Nephron progenitor cell (in vitro differentiated cells): ENCODE measurements around the gene PDE4D.
A peak's percentile ranks its signal among the peaks of the same experiment; 100 is the strongest.

ENCODE experiments used
- DNase-seq: peaks from one replicate; pipeline ENCODE4 v3.0.0; 2021
- H3K27ac Mint-ChIP-seq: 2 replicates; pipeline ENCODE4 v1.8.0; 2021; ENCODE audit warnings: mild to moderate bottlenecking, moderate library complexity, mixed read lengths
- H3K27me3 Mint-ChIP-seq: 2 replicates; pipeline ENCODE4 v1.8.0; 2021; ENCODE audit warnings: mild to moderate bottlenecking, low read depth, mixed read lengths; ENCODE audit not compliant: poor library complexity
- H3K36me3 Mint-ChIP-seq: 2 replicates; pipeline ENCODE4 v1.8.0; 2021; ENCODE audit warnings: low read depth, mixed read lengths
- H3K4me1 Mint-ChIP-seq: 2 replicates; pipeline ENCODE4 v1.8.0; 2021; ENCODE audit warnings: mixed read lengths
- H3K4me3 Mint-ChIP-seq: 2 replicates; pipeline ENCODE4 v1.8.0; 2021; ENCODE audit warnings: mild to moderate bottlenecking, moderate library complexity, mixed read lengths
- H3K9me3 Mint-ChIP-seq: 2 replicates; pipeline ENCODE4 v1.8.0; 2021; ENCODE audit warnings: mild to moderate bottlenecking, moderate library complexity, mixed read lengths
- TF ChIP-seq, protein P1 (sequence below): fragments of 200-600 bp; sonication (generic); IDR thresholded peaks from 2 replicates; pipeline ENCODE4 v1.5.0; 2021; ENCODE audit warnings: antibody characterized with exemption

The PDE4D gene

DNA sequence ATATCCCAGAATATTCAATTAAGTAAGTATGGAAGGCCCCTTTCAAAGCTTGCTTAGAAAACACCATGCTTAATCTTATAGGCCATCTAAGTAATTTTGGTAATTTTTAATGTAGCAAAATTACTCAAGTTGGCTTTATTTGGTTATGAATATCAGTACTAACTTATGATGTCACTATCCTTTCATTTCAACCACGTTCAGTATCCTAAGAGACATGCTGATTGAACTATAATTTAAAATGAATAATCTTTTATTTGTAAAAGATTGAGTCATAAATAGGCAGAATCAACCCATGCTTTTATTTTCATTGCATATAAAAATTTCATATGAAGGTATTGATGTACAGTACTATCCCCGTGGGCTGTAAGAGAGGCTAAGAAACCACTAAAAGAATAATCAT lies 923.7 kb downstream of the PDE4D start:
- TF ChIP-seq, protein P1, sequence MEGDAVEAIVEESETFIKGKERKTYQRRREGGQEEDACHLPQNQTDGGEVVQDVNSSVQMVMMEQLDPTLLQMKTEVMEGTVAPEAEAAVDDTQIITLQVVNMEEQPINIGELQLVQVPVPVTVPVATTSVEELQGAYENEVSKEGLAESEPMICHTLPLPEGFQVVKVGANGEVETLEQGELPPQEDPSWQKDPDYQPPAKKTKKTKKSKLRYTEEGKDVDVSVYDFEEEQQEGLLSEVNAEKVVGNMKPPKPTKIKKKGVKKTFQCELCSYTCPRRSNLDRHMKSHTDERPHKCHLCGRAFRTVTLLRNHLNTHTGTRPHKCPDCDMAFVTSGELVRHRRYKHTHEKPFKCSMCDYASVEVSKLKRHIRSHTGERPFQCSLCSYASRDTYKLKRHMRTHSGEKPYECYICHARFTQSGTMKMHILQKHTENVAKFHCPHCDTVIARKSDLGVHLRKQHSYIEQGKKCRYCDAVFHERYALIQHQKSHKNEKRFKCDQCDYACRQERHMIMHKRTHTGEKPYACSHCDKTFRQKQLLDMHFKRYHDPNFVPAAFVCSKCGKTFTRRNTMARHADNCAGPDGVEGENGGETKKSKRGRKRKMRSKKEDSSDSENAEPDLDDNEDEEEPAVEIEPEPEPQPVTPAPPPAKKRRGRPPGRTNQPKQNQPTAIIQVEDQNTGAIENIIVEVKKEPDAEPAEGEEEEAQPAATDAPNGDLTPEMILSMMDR = no peak
- Mint-ChIP-seq H3K9me3 (no peaks in the 10 kb centered on the region), H3K36me3 (peaks cover 22% of the 10 kb centered on the region), H3K4me1 (peaks cover 63% of the 10 kb centered on the region), H3K4me3 (no peak overlapping the region), H3K27ac (peak overlapping the region; percentile 95), H3K27me3 (no peaks in the 10 kb centered on the region)
- no peak for DNase-seq

DNA sequence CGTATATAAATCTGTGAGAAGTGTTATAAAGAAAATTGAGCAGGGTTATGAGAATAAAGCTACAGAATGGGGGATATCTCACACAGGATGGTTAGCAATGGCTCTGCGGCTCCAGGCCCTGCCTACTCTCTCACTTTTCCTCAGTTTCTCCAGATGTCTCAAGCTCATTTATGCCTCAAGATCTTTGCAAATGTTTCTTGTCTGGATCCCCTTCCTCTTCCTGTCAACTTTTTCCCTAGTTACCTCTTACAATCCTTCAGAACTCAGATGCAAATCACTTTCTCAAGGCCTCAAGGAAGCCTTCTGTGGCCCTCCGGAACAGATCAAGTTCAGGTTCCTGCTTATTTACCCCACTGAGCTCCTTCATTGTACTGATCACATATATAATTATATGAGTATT lies 924.3 kb downstream of the PDE4D start:
- Mint-ChIP-seq H3K4me3 (no peak overlapping the region), H3K27ac (peak overlapping the region; percentile 95), H3K4me1 (peaks cover 63% of the 10 kb centered on the region), H3K27me3 (no peaks in the 10 kb centered on the region), H3K36me3 (peaks cover 17% of the 10 kb centered on the region), H3K9me3 (no peaks in the 10 kb centered on the region)
- TF ChIP-seq, protein P1 = no peak
- no peak for DNase-seq

DNA sequence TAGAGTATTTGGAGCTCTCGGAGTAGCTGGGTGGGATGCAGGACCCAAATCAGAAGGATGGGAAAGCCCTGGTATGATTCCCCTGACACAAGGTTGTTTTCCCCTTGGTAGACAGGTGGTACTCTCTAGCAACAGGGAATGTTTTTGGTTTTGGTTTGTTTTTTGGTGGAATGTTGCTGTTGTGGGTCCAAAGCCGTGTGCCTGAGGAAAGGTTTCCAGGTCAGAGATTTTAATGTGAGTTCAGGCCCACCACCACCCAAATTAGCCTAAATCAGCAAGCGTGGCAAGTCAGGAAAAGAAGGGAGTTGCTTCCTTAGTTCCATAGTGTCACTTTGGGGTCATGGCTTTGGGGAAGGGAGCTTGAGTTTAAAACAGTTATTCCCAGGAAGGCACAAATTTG lies 925.2 kb downstream of the PDE4D start:
- Mint-ChIP-seq H3K36me3 (peaks cover 8% of the 10 kb centered on the region), H3K27ac (peak overlapping the region; percentile 84), H3K4me1 (peaks cover 60% of the 10 kb centered on the region), H3K4me3 (no peak overlapping the region), H3K9me3 (no peaks in the 10 kb centered on the region), H3K27me3 (no peaks in the 10 kb centered on the region)
- TF ChIP-seq, protein P1 = no peak
- DNase-seq = no peak

DNA sequence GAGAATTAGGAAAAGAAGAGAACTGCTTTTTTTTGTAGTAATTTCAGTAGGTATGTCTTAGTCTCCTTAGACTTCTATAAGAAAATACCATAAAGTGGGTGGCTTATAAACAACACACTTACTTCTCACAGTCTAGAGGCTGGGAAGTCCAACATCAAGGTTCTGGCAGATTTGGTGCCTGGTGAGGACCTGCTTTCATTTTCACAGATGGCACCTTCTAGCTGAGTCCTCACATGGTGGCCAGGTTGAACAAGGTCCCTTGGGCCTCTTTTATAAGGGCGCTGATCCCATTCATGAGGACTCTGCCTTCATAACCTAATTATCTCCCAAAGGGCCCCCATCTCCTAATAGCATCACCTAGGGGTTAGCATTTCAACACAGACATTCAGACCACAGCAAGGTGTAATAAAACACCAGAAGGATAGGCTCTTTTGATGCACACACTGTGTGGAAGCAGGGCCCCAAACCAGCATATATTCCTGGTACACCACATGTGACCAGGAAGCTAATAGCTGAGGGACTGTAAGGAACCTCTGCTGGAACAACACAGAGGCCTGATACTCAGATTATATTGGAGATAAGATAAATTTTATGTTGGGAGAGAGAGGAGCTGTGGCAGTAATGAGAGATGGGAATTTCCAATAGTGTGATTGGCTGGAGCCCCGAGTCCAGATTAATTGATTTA lies 925.8 kb downstream of the PDE4D start:
- peak overlapping the region; percentile 84 for H3K27ac Mint-ChIP-seq
- no peaks in the 10 kb centered on the region for H3K27me3 Mint-ChIP-seq
- peaks cover 1% of the 10 kb centered on the region for H3K36me3 Mint-ChIP-seq
- TF ChIP-seq, protein P1 = no peak
- H3K4me1 Mint-ChIP-seq = peaks cover 54% of the 10 kb centered on the region
- H3K9me3 Mint-ChIP-seq = no peaks in the 10 kb centered on the region
- H3K4me3 Mint-ChIP-seq = no peak overlapping the region
- DNase-seq = no peak

DNA sequence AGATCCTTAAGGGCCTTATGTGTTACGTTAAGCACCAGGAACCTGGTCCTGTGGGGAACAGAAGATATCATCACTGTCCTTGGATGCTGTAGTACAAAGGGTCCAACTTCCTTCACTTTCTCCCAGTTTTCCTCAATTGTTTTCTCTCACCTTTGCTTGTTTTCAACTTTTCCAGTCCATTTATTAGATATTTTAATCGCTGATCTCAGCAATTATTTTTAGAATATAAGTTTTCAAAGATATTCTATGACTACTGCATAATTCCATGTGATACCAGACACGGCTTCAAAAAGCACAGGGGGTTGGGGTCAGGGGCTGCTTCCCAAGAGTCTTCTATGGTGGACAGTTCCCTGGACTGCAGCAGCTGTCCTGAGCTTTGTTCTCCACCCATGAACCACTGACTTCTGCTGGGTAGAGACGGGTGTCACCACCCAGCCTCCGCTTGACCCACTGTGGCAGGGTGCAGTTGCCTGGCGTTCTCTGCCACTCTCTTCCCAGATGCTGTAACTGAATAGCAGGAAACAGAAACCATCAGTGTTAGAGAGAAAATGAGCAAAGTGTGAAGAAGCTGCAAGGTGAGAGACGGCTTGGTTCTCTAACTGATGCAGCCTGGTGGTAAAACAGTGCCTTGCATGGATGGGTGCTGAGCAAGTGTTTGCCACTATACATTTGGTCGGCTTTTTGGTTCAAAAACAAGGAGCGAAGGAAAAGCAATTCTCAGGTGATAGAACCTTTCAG lies 927.7 kb downstream of the PDE4D start:
- Mint-ChIP-seq H3K36me3 (no peaks in the 10 kb centered on the region), H3K27me3 (no peaks in the 10 kb centered on the region), H3K27ac (no peak overlapping the region), H3K4me3 (no peak overlapping the region), H3K4me1 (peaks cover 47% of the 10 kb centered on the region), H3K9me3 (peaks cover 7% of the 10 kb centered on the region)
- TF ChIP-seq, protein P1 = no peak
- DNase-seq = no peak
